K562 (cell line): ENCODE measurements around the gene MS4A7.

Source experiments
- MAFG ChIP-seq: fragments of 450-650 bp; conservative IDR thresholded peaks from 2 replicates; pipeline ENCODE4 v1.6.1; 2016; ENCODE audit warnings: missing genetic modification characterization, missing compliant biosample characterization
- ZNF140 ChIP-seq: fragments of 250-450 bp; sonication (Bioruptor Pico); IDR thresholded peaks from 2 replicates; pipeline ENCODE4 v1.8.0; 2021; ENCODE audit warnings: moderate library complexity, mild to moderate bottlenecking, inconsistent platforms

- no peak for TF ChIP-seq ZNF140 (CRISPR knock-in tag)
- TF ChIP-seq MAFG: no peak
Observed at GRCh38 chr11:60357771-60358170, 20.6 kb upstream of the MS4A7 start.
